Measurements from ENCODE around the gene NAP1L2. TPM values are rescaled to one million over a fixed set of nuclear protein-coding genes. Genes with fewer than 3 reads are reported as not detected.

NAP1L2 gene
- total RNA-seq, result 1 to 10 TPM; 1.0 to 1.4 TPM

- H3K9me3 Mint-ChIP-seq, result no peaks in the 10 kb centered on the region
- H3K4me1 Mint-ChIP-seq (ENCODE audit: low read depth), result peaks cover 14% of the 10 kb centered on the region
- ATAC-seq (peak; percentile 93), DNase-seq (peak; percentile 59)
- POLR2A ChIA-PET, result no interaction called here
- CTCF ChIA-PET, result no interaction called here
- no peaks in the 10 kb centered on the region for H3K36me3 Mint-ChIP-seq (ENCODE audit: low read depth)
- peak within 1 kb of the TSS; percentile 82 for H3K4me3 Mint-ChIP-seq
- TF ChIP-seq CTCF (IDR thresholded peaks at IDR 0.05), result no peak
- peak within 1 kb of the TSS; percentile 84 for H3K27ac Mint-ChIP-seq
- H3K27me3 Mint-ChIP-seq, result peaks cover 7% of the 10 kb centered on the region
- intact Hi-C loops (cut with micrococcal nuclease), result no loop called here
Observed at GRCh38 chrX:73214426-73215094, at the start of gene NAP1L2. Gene NAP1L2, minus strand, starts transcription at chrX:73214851. Its CDS starts 359 bp downstream, at chrX:73214492.

GRCh38 chrX:73262991-73263390 is 48.3 kb upstream of the NAP1L2 start:
- Mint-ChIP-seq H3K27me3 (no peaks in the 10 kb centered on the region), H3K27ac (no peak overlapping the region), H3K9me3 (no peaks in the 10 kb centered on the region), H3K4me3 (no peak overlapping the region), H3K36me3 (ENCODE audit: low read depth) (no peaks in the 10 kb centered on the region), H3K4me1 (ENCODE audit: low read depth) (no peaks in the 10 kb centered on the region)
- DNase-seq, result no peak
- ChIA-PET POLR2A (no interaction called here), CTCF (no interaction called here)
- no peak for TF ChIP-seq CTCF (IDR thresholded peaks at IDR 0.05)
- intact Hi-C loops (cut with micrococcal nuclease), result no loop called here
- no peak for ATAC-seq

- ATAC-seq, result no peak
- Mint-ChIP-seq H3K36me3 (ENCODE audit: low read depth) (no peaks in the 10 kb centered on the region), H3K9me3 (peaks cover 1% of the 10 kb centered on the region), H3K27me3 (no peaks in the 10 kb centered on the region), H3K27ac (no peak overlapping the region), H3K4me3 (no peak overlapping the region), H3K4me1 (ENCODE audit: low read depth) (no peaks in the 10 kb centered on the region)
- ChIA-PET CTCF (no interaction called here), POLR2A (no interaction called here)
- DNase-seq, result no peak
- TF ChIP-seq CTCF (IDR thresholded peaks at IDR 0.05), result no peak
- intact Hi-C loops (cut with micrococcal nuclease), result no loop called here
Observed at GRCh38 chrX:73239242-73239641, 24.6 kb upstream of the NAP1L2 start.

GRCh38 chrX:73217621-73218020 is 3.0 kb upstream of the NAP1L2 start:
- H3K36me3 Mint-ChIP-seq (ENCODE audit: low read depth), result no peaks in the 10 kb centered on the region
- no peak overlapping the region for H3K4me3 Mint-ChIP-seq
- CTCF ChIA-PET, result no interaction called here
- peaks cover 14% of the 10 kb centered on the region for H3K4me1 Mint-ChIP-seq (ENCODE audit: low read depth)
- H3K9me3 Mint-ChIP-seq, result peaks cover 3% of the 10 kb centered on the region
- H3K27me3 Mint-ChIP-seq, result peaks cover 7% of the 10 kb centered on the region
- intact Hi-C loops (cut with micrococcal nuclease), result no loop called here
- ATAC-seq (no peak), DNase-seq (no peak)
- TF ChIP-seq CTCF (IDR thresholded peaks at IDR 0.05), result no peak
- H3K27ac Mint-ChIP-seq, result no peak overlapping the region
- POLR2A ChIA-PET, result no interaction called here

GRCh38 chrX:73215246-73215645 is 595 bp upstream of the NAP1L2 start:
- Mint-ChIP-seq H3K9me3 (no peaks in the 10 kb centered on the region), H3K4me3 (peak overlapping the region; percentile 82), H3K36me3 (ENCODE audit: low read depth) (no peaks in the 10 kb centered on the region), H3K27ac (peak overlapping the region; percentile 84), H3K4me1 (ENCODE audit: low read depth) (peaks cover 14% of the 10 kb centered on the region), H3K27me3 (peaks cover 7% of the 10 kb centered on the region)
- ATAC-seq, result peak; percentile 21
- ChIA-PET CTCF (no interaction called here), POLR2A (no interaction called here)
- peak; percentile 6 for DNase-seq
- intact Hi-C loops (cut with micrococcal nuclease), result no loop called here
- TF ChIP-seq CTCF (IDR thresholded peaks at IDR 0.05), result no peak

All from activated CD8-positive, alpha-beta T cell treated with anti-CD3 and anti-CD28 coated beads for 36 hours (primary cell).